Osteocyte (in vitro differentiated cells): ENCODE data around the gene HOXA3. TPM values are rescaled to one million over a fixed set of nuclear protein-coding genes. Genes with fewer than 3 reads are reported as not detected.

Source experiments
- DNase-seq: peaks from one replicate; pipeline ENCODE4 v3.0.0; 2021; ENCODE audit warnings: mixed read lengths; ENCODE audit not compliant: unreplicated experiment; ENCODE audit errors: extremely low spot score
- H3K27ac Mint-ChIP-seq: one replicate; pipeline ENCODE4 v1.8.0; 2021; ENCODE audit warnings: mild to moderate bottlenecking, mixed read lengths; ENCODE audit not compliant: unreplicated experiment
- H3K27me3 Mint-ChIP-seq: one replicate; pipeline ENCODE4 v1.8.0; 2021; ENCODE audit warnings: mixed read lengths; ENCODE audit not compliant: unreplicated experiment
- H3K36me3 Mint-ChIP-seq: one replicate; pipeline ENCODE4 v1.8.0; 2021; ENCODE audit warnings: mixed read lengths; ENCODE audit not compliant: unreplicated experiment
- H3K4me1 Mint-ChIP-seq: one replicate; pipeline ENCODE4 v1.8.0; 2021; ENCODE audit warnings: mixed read lengths; ENCODE audit not compliant: unreplicated experiment
- H3K4me3 Mint-ChIP-seq: one replicate; pipeline ENCODE4 v1.8.0; 2021; ENCODE audit warnings: mild to moderate bottlenecking, moderate library complexity, mixed read lengths; ENCODE audit not compliant: unreplicated experiment
- H3K9me3 Mint-ChIP-seq: one replicate; pipeline ENCODE4 v1.8.0; 2021; ENCODE audit warnings: mixed read lengths; ENCODE audit not compliant: unreplicated experiment
- total RNA-seq: library from RNA; stranded (reverse); gene quantifications from 2 replicates; pipeline ENCODE4 v1.2.1, GENCODE V29; 2021
- TF ChIP-seq, protein P1 (sequence below): fragments of 200-600 bp; sonication (generic); IDR thresholded peaks from 2 replicates; pipeline ENCODE4 v1.5.0; 2021; ENCODE audit warnings: antibody characterized with exemption, mild to moderate bottlenecking, moderate library complexity

The HOXA3 gene
- total RNA-seq, 1 donor from 2014 or later = not detected

DNA sequence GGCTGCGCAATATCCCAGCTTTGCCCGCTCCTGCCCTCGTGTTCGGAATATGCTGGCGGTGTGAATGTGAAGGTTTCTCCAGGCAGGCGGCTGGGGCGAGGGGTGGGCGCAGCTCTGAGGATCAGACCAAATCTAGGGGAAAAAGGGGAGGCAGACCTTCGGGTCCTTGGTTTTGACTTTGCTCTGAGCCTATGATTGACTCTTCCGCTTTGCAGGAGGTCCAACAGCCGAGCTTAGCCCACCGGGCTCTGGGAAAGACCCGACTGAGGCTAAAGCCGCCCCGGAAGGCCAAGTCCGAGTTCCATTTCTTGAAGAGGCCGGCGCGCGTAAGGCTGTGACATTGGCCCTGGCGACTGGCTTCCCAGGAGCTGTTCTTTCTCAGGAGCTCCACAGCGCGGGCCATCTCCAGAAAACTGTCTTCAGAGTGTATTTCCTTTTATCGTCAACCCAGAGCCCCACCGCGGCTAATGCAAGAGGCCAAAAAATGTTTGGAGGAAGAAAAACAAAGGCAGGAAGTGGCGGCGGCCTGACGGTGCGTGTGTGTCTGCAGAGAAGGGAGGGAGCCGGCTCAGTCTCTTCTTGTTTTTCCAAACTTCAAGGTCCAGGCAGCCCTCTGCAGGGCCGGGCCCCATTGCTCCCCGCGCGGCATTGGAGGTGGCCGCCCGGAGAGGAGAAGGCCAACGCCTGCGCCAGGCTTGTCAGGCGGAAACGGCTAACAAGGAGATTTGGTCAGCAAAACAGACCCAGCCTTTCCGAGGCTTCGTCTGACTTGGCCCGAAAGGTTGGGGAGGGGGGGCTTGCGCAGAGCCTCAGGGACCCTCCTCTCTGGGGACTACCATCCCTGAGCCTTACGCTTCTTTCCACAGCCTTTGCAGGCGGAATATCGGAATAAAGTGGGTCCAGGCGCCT, 36.3 kb upstream of the HOXA3 start:
- Mint-ChIP-seq H3K36me3 (peaks cover 2% of the 10 kb centered on the region), H3K27ac (no peak overlapping the region), H3K27me3 (peaks cover 92% of the 10 kb centered on the region), H3K9me3 (no peaks in the 10 kb centered on the region), H3K4me3 (peak overlapping the region; percentile 67), H3K4me1 (peaks cover 53% of the 10 kb centered on the region)
- TF ChIP-seq, protein P1, sequence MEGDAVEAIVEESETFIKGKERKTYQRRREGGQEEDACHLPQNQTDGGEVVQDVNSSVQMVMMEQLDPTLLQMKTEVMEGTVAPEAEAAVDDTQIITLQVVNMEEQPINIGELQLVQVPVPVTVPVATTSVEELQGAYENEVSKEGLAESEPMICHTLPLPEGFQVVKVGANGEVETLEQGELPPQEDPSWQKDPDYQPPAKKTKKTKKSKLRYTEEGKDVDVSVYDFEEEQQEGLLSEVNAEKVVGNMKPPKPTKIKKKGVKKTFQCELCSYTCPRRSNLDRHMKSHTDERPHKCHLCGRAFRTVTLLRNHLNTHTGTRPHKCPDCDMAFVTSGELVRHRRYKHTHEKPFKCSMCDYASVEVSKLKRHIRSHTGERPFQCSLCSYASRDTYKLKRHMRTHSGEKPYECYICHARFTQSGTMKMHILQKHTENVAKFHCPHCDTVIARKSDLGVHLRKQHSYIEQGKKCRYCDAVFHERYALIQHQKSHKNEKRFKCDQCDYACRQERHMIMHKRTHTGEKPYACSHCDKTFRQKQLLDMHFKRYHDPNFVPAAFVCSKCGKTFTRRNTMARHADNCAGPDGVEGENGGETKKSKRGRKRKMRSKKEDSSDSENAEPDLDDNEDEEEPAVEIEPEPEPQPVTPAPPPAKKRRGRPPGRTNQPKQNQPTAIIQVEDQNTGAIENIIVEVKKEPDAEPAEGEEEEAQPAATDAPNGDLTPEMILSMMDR = no peak
- DNase-seq = no peak

DNA sequence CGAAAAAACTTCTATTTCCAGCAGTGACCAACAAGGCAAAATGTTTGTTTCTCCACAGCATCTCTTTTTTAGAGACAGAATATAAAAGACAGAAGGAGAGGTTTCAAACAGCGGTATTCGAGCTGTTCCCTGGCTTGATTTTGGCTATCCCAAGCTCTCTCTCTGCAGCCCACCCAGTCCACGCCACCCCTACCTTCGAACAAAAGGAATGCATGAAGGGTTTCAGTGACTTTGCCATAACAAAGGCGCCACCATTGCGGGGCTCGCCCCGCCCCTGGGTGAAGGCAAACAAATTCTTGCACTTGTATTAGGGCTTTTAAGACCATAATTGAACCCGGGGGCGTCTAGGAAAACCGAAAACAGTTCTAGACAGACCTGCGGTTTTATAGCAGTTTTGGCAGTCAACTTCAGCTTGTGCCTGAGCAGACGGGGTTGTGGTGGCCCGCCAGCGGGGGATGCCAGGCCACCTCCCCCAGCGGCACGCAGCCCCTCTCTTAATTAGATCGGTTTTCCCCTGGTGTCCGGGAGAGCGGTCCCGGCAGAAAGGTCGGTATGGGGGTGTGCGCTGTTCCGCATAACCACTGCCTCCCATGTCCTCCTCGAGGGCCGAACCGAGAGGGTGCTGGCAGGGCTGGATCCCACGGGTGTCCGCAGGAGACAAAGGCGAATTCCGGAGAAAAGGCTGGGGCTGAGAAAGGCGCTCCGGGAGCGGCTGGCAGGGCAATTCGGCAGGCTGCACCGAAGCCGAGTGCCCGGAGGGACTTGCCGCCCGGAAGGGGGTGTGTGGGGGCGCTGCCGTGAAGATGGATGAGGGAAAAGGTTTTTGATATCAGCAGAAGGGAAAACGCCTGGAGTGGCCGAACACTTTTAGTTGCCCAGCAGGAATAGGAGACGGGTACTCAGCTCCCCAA, 35.3 kb upstream of the HOXA3 start:
- no peaks in the 10 kb centered on the region for H3K9me3 Mint-ChIP-seq
- H3K27me3 Mint-ChIP-seq = peaks cover 90% of the 10 kb centered on the region
- no peak for DNase-seq
- peak overlapping the region; percentile 67 for H3K4me3 Mint-ChIP-seq
- TF ChIP-seq, protein P1 = no peak
- H3K27ac Mint-ChIP-seq = no peak overlapping the region
- H3K36me3 Mint-ChIP-seq = peaks cover 2% of the 10 kb centered on the region
- peaks cover 52% of the 10 kb centered on the region for H3K4me1 Mint-ChIP-seq

DNA sequence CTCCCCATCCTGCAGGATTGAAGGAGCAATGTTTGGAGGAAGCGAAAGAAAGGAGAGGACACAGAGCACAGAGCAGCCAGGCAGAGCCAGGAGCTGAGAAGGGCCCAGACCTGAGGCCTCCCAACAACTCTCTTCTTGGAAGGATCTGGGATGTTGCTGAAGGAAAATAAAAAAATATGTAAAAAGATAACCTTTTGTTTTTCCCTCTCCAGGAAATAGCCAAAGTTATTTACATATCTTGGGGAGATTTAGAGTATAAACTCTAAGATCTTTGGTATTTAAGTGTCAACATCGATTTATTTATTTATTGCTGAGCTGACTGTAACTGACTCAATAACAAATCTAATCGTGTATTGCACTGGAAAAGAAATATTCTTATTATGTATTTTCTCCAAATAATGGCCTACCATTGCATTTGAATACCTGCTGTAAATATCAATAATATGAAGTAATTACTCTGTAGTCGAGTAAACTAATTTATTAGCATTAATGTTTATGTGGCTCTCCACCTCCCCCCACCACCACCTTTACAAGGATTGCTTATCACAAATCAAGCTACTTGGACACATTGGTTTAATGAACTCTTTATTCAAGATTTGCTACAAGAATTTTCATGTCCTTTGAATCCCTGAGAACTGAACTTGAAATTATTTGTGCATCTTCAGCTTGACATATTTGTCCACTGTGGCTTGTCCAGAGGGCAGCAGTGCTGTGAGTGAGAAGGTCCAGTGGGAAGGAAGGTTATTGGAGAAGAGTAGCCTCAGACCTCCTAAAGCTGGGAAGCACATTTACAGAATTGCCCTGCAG, 34.5 kb upstream of the HOXA3 start:
- H3K36me3 Mint-ChIP-seq = peaks cover 2% of the 10 kb centered on the region
- peaks cover 91% of the 10 kb centered on the region for H3K27me3 Mint-ChIP-seq
- H3K4me3 Mint-ChIP-seq = no peak overlapping the region
- H3K27ac Mint-ChIP-seq = no peak overlapping the region
- H3K4me1 Mint-ChIP-seq = peaks cover 45% of the 10 kb centered on the region
- TF ChIP-seq, protein P1 = no peak
- DNase-seq = no peak
- H3K9me3 Mint-ChIP-seq = no peaks in the 10 kb centered on the region

DNA sequence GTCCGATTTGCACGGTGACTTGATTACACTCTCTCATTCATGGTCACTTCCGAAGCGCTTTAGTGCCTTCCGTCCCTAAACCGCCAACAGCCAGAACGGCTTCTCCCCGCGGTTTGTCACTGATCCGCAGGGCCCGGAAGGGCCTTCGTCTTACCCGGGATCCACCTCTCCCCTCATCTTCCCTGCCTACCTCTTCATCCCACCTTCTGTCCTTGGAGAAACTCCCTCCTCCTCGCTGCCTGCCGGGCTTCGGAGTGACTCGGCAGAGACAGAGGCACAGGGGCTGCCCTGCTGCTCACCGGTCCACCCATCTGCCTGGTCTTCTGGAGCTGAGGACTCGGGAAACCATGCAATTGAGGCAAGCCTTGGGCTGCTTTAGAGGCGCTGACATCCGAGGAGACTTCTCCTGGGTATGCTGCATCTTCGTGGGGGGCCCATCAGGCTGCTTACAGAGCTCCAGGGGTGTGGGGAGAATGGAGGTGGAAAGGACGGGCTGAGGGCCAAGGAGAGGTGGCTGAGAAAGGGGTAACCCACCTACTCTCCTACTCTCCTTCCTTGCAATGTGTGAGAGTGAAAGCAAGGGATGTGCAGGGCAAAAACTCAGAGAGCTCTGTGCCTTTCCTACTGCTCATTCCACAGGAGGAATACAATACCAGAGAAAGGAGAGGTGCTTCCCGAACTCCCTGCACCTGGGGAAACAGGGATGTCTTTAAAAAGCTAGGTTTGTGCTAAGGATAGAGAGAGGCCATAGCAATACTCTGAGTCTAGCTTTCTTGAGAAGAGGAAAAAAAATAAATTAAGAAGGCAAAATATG, 33.7 kb upstream of the HOXA3 start:
- Mint-ChIP-seq H3K27ac (no peak overlapping the region), H3K4me3 (no peak overlapping the region), H3K27me3 (peaks cover 90% of the 10 kb centered on the region), H3K9me3 (no peaks in the 10 kb centered on the region), H3K4me1 (peaks cover 44% of the 10 kb centered on the region), H3K36me3 (peaks cover 2% of the 10 kb centered on the region)
- DNase-seq = no peak
- TF ChIP-seq, protein P1 = no peak
